IMR-90 (cell line): Measurements from ENCODE around the gene LSM14A. TPM values are rescaled to one million over a fixed set of nuclear protein-coding genes. Genes with fewer than 3 reads are reported as not detected.
"Not testable (repeated sequence)": the region's sequence is repeated elsewhere in the genome, so short reads cannot be mapped to it uniquely, and the experiment has no call there.

Source experiments
- ATAC-seq: fragments of 200-7000 bp; cut with Tn5 transposase; 2 replicates; pipeline ENCODE4 v1.9.1; 2020; ENCODE audit warnings: low read depth, mild to moderate bottlenecking, moderate library complexity
- BruUV-seq: library from RNA; stranded (reverse); fragments of 400-500 nt; replicated peaks from 2 replicates; lab custom pipeline; 2021; lab: Mats Ljungman, UMichigan
- CTCF ChIA-PET: fragments of 300-600 bp; formaldehyde crosslinking; extraction: SDS; loops from one replicate; lab custom pipeline; 2021; ENCODE audit warnings: antibody characterized with exemption; lab: Yijun Ruan, JAX
- POLR2A ChIA-PET: fragments of 300-600 bp; sonication (Branson Sonifier 250); formaldehyde crosslinking; loops from one replicate; lab custom pipeline; 2022; ENCODE audit warnings: antibody characterized with exemption; ENCODE audit not compliant: unreplicated experiment; lab: Charles Lee
- DNase-seq: peaks from one replicate; pipeline ENCODE4 v3.0.0; 2013
- H2AFZ ChIP-seq: replicated peaks from 2 replicates; pipeline ENCODE3; 2013; ENCODE audit warnings: low read length, mild to moderate bottlenecking; ENCODE audit not compliant: poor library complexity
- H2AK5ac ChIP-seq: 2 replicates; pipeline ENCODE4 v1.6.1; 2013; ENCODE audit warnings: low read depth, low read length, inconsistent platforms
- H2AK9ac ChIP-seq: replicated peaks from 2 replicates; pipeline ENCODE3; 2013; ENCODE audit warnings: mild to moderate bottlenecking, low read depth, low read length, moderate library complexity; ENCODE audit not compliant: poor library complexity
- H2BK120ac ChIP-seq: 2 replicates; pipeline ENCODE4 v1.6.1; 2013; ENCODE audit warnings: low read depth, low read length, inconsistent platforms
- H2BK15ac ChIP-seq: 3 replicates; pipeline ENCODE4 v1.6.1; 2013; ENCODE audit warnings: low read depth, low read length, inconsistent platforms
- H2BK20ac ChIP-seq: 2 replicates; pipeline ENCODE4 v1.6.1; 2013; ENCODE audit warnings: low read depth, mild to moderate bottlenecking, inconsistent platforms, low read length, moderate library complexity
- H2BK5ac ChIP-seq: 2 replicates; pipeline ENCODE4 v1.6.1; 2013; ENCODE audit warnings: mild to moderate bottlenecking, low read depth, low read length, inconsistent platforms; ENCODE audit not compliant: poor library complexity, severe bottlenecking
- H3K14ac ChIP-seq: replicated peaks from 2 replicates; pipeline ENCODE4 v1.6.1; 2013; ENCODE audit warnings: low read depth, low read length, inconsistent platforms
- H3K18ac ChIP-seq: 2 replicates; pipeline ENCODE4 v1.6.1; 2013; ENCODE audit warnings: low read depth, low read length, control low read depth
- H3K23ac ChIP-seq: 2 replicates; pipeline ENCODE4 v1.6.1; 2013; ENCODE audit warnings: low read depth, low read length, inconsistent platforms
- H3K27ac ChIP-seq: 2 replicates; pipeline ENCODE4 v1.5.1; 2013; ENCODE audit warnings: mild to moderate bottlenecking, control low read depth, low read length; ENCODE audit not compliant: insufficient read depth
- H3K27me3 ChIP-seq: 2 replicates; pipeline ENCODE4 v1.6.1; 2013; ENCODE audit warnings: low read length; ENCODE audit not compliant: control insufficient read depth, insufficient read depth
- H3K36me3 ChIP-seq: 2 replicates; pipeline ENCODE4 v1.6.1; 2013; ENCODE audit warnings: low read length, mixed read lengths; ENCODE audit not compliant: control insufficient read depth, insufficient read depth
- H3K4ac ChIP-seq: 2 replicates; pipeline ENCODE4 v1.6.1; 2013; ENCODE audit warnings: low read depth, low read length, inconsistent platforms
- H3K4me1 ChIP-seq: 2 replicates; pipeline ENCODE4 v1.6.1; 2013; ENCODE audit warnings: low read length, mixed read lengths; ENCODE audit not compliant: control insufficient read depth, insufficient read depth
- H3K4me2 ChIP-seq: 2 replicates; pipeline ENCODE4 v1.6.1; 2013; ENCODE audit warnings: low read depth, mild to moderate bottlenecking, control low read depth, low read length, moderate library complexity
- H3K4me3 ChIP-seq: 2 replicates; pipeline ENCODE4 v1.5.1; 2013; ENCODE audit warnings: low read depth, mild to moderate bottlenecking, control low read depth, low read length, moderate library complexity; ENCODE audit not compliant: insufficient read depth
- H3K56ac ChIP-seq: 2 replicates; pipeline ENCODE4 v1.6.1; 2013; ENCODE audit warnings: low read length, inconsistent platforms; ENCODE audit not compliant: insufficient read depth; ENCODE audit errors: extremely low read depth
- H3K79me1 ChIP-seq, 2 experiments: 2 replicates each; pipeline ENCODE4 v1.6.1; 2013; ENCODE audit warnings: low read length in 2 of 2, inconsistent platforms in 1 of 2, low read depth in 1 of 2
- H3K9ac ChIP-seq: 2 replicates; pipeline ENCODE4 v1.6.1; 2013; ENCODE audit warnings: low read depth, low read length, control low read depth
- H3K9me1 ChIP-seq: 2 replicates; pipeline ENCODE4 v1.6.1; 2013; ENCODE audit warnings: low read length, inconsistent platforms; ENCODE audit not compliant: insufficient read depth
- H3K9me3 ChIP-seq: 2 replicates; pipeline ENCODE4 v1.6.1; 2013; ENCODE audit warnings: low read length; ENCODE audit not compliant: control insufficient read depth, insufficient read depth
- H4K20me1 ChIP-seq: 2 replicates; pipeline ENCODE4 v1.6.1; 2013; ENCODE audit warnings: low read length, inconsistent platforms; ENCODE audit not compliant: insufficient read depth
- H4K5ac ChIP-seq: 2 replicates; pipeline ENCODE4 v1.6.1; 2013; ENCODE audit warnings: mild to moderate bottlenecking, low read depth, low read length, control low read depth
- H4K8ac ChIP-seq, 2 experiments: 2 replicates each; pipeline ENCODE4 v1.6.1; 2013; ENCODE audit warnings: low read depth in 2 of 2, low read length in 2 of 2, control low read depth in 1 of 2, inconsistent platforms in 1 of 2
- H4K91ac ChIP-seq: 2 replicates; pipeline ENCODE4 v1.6.1; 2013; ENCODE audit warnings: low read depth, low read length, inconsistent platforms; ENCODE audit not compliant: insufficient read depth
- WGBS, 2 experiments: methylation state at CpG; one replicate each; pipeline versions ENCODE4 v1.1.5 to v1.1.7; 2013; ENCODE audit warnings: missing lambda C conversion rate in 2 of 2; ENCODE audit not compliant: insufficient read length in 1 of 2; ENCODE audit errors: extremely low coverage in 2 of 2; 5-methylcytosine and 5-hydroxymethylcytosine counted together
- dilution Hi-C: fragments of 300-500 bp; cut with HindIII; formaldehyde crosslinking; loops from one replicate; pipeline ENCODE4 v1.14.3; 2018; ENCODE audit warnings: low sequenced_read_pairs; ENCODE audit not compliant: unreplicated experiment
- in situ Hi-C: fragments of 300-500 bp; cut with MboI; formaldehyde crosslinking; loops from 3 replicates; pipeline ENCODE4 v1.14.3; 2019; ENCODE audit warnings: low sequenced_read_pairs, inconsistent platforms, mixed read lengths
- intact Hi-C: fragments of 100-400 bp; cut with micrococcal nuclease; formaldehyde crosslinking; loops from 2 replicates; pipeline ENCODE4 v1.10.0; 2022
- polyA plus RNA-seq, 3 experiments: library from polyadenylated mRNA; depleted of rRNA; stranded (reverse); fragments of >200 nt; gene quantifications; 2 replicates each; pipeline ENCODE4 v1.2.3, GENCODE V29; 2012; ENCODE audit warnings: low replicate concordance in 1 of 3
- total RNA-seq: library from RNA; depleted of rRNA; stranded (reverse); fragments of >200 nt; gene quantifications from 2 replicates; pipeline ENCODE4 v1.2.3, GENCODE V29; 2012

LSM14A gene
- total and polyA plus RNA-seq, 2 of the 4 experiments (the other 2 are of a cell fraction): 44.3 to 54.8 TPM

DNA sequence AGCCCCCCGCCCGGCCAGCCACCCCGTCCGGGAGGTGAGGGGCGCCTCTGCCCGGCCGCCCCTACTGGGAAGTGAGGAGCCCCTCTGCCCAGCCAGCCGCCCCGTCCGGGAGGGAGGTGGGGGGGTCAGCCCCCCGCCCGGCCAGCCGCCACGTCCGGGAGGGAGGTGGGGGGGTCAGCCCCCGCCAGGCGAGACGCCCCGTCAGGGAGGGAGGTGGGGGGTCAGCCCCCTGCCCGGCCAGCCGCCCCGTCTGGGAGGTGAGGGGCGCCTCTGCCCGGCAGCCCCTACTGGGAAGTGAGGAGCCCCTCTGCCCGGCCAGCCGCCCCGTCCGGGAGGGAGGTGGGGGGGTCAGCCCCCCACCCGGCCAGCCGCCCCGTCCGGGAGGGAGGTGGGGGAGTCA lies 39.6 kb upstream of the LSM14A start:
- H2BK20ac ChIP-seq, H2BK5ac ChIP-seq, H3K14ac ChIP-seq, H2AFZ ChIP-seq, H2BK15ac ChIP-seq, POLR2A ChIA-PET, dilution Hi-C loops, H3K79me1 ChIP-seq, DNase-seq, CTCF ChIA-PET, intact Hi-C loops, H3K18ac ChIP-seq, H2BK120ac ChIP-seq, H4K5ac ChIP-seq, H3K36me3 ChIP-seq, H3K4me1 ChIP-seq, H4K91ac ChIP-seq, H3K9me1 ChIP-seq, H3K27ac ChIP-seq, BruUV-seq, H3K9ac ChIP-seq, H3K4me2 ChIP-seq, H2AK5ac ChIP-seq, H3K4ac ChIP-seq, H2AK9ac ChIP-seq, ATAC-seq, H3K9me3 ChIP-seq, H3K23ac ChIP-seq, H4K20me1 ChIP-seq, H4K8ac ChIP-seq, H3K56ac ChIP-seq, H3K27me3 ChIP-seq, H3K4me3 ChIP-seq: not testable (repeated sequence)
- WGBS, 2 experiments: no CpG with 5 or more reads among the region's 32 CpGs
- in situ Hi-C loops: loop anchor here (25.0 kb wide), 1 partner anchor 580 kb away; no protein-coding TSS in a partner anchor
